Activated T-helper 2 cell treated with anti-CD3 and anti-CD28 coated beads, Interferon-gamma antibody, Interleukin-2, Interleukin-4, amounts not matched to agents 10 μg/mL and 5 μg/mL and 100 μg/mL, durations not matched to agents 14 hours and 24 hours and 36 hours (primary cell): Measurements from ENCODE around the gene KLHL6. TPM values are rescaled to one million over a fixed set of nuclear protein-coding genes. Genes with fewer than 3 reads are reported as not detected.

Experiments used
- DNase-seq: peaks from one replicate; pipeline ENCODE4 v3.0.0; 2021; ENCODE audit warnings: low spot score
- H3K27ac Mint-ChIP-seq: one replicate; pipeline ENCODE4 v1.8.0; 2021; ENCODE audit warnings: mixed read lengths
- H3K27me3 Mint-ChIP-seq: one replicate; pipeline ENCODE4 v1.8.0; 2021; ENCODE audit warnings: low read depth, mixed read lengths
- H3K36me3 Mint-ChIP-seq: one replicate; pipeline ENCODE4 v1.8.0; 2021; ENCODE audit warnings: low read depth, mixed read lengths
- H3K4me1 Mint-ChIP-seq: one replicate; pipeline ENCODE4 v1.8.0; 2021; ENCODE audit warnings: low read depth, mixed read lengths
- H3K4me3 Mint-ChIP-seq: one replicate; pipeline ENCODE4 v1.8.0; 2021; ENCODE audit warnings: low read depth, mild to moderate bottlenecking, moderate library complexity, mixed read lengths
- H3K9me3 Mint-ChIP-seq: one replicate; pipeline ENCODE4 v1.8.0; 2021; ENCODE audit warnings: mixed read lengths
- intact Hi-C: fragments of 100-400 bp; cut with micrococcal nuclease; formaldehyde crosslinking; loops from one replicate; pipeline ENCODE4 v1.15.1; 2023
- total RNA-seq: library from RNA; stranded (reverse); gene quantifications from 2 replicates; pipeline ENCODE4 v1.2.3, GENCODE V29; 2022

The KLHL6 gene
- total RNA-seq, 1 donor from 2014 or later, result 29.7 TPM

DNA sequence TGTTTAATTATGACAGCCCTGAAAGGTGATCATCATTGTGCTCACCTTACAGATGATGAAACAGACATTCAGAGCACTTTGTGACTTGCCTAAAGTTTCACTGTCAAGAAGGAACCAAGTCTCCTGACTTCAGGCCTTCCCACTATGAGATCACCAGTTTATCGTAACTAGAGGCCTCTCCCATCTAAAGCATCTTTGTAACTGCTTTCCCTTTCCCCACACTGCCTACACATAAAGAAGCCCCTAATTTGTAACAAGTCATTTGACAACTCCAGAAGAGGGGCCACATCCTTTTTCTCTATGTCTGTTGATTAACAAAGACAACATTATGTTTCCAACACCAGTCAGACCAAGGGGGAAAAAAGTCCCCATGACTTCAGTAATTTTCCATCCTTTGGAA, 1.1 kb downstream of the KLHL6 start:
- Mint-ChIP-seq H3K27me3 (no peaks in the 10 kb centered on the region), H3K4me3 (peak overlapping the region; percentile 100), H3K27ac (peak overlapping the region; percentile 93), H3K36me3 (peaks cover 34% of the 10 kb centered on the region), H3K9me3 (no peaks in the 10 kb centered on the region), H3K4me1 (peaks cover 58% of the 10 kb centered on the region)
- DNase-seq, result no peak
- intact Hi-C loops, result loop anchor here (1.0 to 5.0 kb wide), 6 partner anchors 27 to 268 kb away; no protein-coding TSS in a partner anchor

DNA sequence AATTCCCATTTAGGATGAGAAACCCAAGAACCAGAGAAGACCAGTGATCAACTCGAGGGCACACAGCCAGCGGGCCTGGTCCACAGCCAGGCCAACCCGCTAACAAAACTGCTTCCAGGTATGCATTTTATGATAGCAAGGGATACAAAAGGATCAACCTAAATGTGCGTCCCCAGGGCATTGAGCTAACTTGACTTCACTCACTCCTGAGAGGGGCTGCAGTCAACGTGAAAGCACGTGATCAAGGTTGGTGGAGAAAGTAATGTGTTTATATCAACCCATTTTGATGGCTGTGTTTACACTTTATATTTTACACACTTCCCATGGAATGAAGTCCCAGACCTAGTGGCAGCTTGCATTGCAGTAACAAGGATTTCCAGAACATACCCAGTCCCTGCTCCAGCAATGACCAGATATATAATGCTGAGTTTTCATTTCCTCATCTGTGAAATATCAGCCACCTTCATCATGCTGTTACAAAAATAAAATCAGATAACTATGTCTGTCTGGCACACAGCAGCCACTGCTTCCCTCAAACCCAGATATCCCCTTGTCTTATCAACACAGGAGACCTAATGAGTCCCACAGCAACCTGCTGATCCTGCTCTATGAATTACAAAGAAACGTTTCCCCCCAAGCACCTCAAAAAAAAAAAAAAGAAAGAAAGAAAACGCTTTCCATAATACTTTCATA, 2.0 kb downstream of the KLHL6 start:
- no peak for DNase-seq
- intact Hi-C loops, result loop anchor here (1.0 to 5.0 kb wide), 6 partner anchors 26 to 267 kb away; no protein-coding TSS in a partner anchor
- Mint-ChIP-seq H3K4me3 (peak overlapping the region; percentile 100), H3K4me1 (peaks cover 62% of the 10 kb centered on the region), H3K36me3 (peaks cover 38% of the 10 kb centered on the region), H3K27me3 (no peaks in the 10 kb centered on the region), H3K9me3 (no peaks in the 10 kb centered on the region), H3K27ac (peak overlapping the region; percentile 93)

DNA sequence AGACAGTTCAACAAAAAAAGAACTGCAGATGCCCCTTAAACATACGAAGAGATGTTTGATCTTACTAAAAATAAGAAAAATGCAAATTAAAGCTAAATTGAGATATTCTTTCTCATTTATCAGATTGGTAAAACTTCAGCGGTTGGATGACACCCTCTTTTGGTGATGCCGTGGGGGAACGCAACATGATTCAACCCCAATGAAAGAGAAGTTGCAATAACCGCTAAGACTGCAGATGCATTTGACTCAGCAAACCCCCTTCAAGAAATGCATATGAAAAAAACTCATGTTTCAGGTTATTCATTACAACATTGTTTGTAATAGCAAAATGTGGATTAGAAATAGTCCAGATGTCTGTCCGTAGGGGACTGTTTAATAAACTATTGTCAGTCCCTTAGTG, 3.6 kb downstream of the KLHL6 start:
- Mint-ChIP-seq H3K4me3 (peak overlapping the region; percentile 44), H3K9me3 (no peaks in the 10 kb centered on the region), H3K27ac (no peak overlapping the region), H3K4me1 (peaks cover 64% of the 10 kb centered on the region), H3K36me3 (peaks cover 47% of the 10 kb centered on the region), H3K27me3 (no peaks in the 10 kb centered on the region)
- DNase-seq, result no peak
- intact Hi-C loops, result loop anchor here (5.0 kb wide), 1 partner anchor 215 kb away; no protein-coding TSS in a partner anchor

DNA sequence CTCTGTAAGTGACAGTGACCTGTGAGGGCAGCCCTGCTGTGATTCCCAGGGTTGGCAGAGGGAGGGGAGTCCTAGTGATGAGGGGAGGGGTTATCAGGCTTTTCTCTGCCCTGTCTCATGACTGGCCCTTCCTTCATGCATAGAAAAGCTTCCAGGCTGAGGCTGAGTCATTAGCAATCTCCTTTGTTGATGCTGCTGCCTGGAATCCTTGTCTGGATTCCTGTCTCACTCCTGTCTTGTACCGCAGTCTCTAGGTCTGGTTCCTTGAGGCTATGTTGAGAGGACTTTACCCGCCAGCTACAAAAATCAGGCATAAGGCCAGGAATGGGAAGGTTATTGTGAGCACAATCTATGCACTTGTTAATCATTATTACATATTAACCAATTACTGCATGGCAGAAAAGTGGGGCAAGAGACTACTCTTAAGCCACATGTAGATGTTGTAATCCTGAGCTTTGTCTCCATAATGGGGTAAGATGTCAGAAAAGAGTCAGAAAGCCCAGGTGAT, 7.2 kb downstream of the KLHL6 start:
- Mint-ChIP-seq H3K4me3 (no peak overlapping the region), H3K4me1 (peaks cover 50% of the 10 kb centered on the region), H3K27me3 (no peaks in the 10 kb centered on the region), H3K36me3 (peaks cover 44% of the 10 kb centered on the region), H3K27ac (no peak overlapping the region), H3K9me3 (no peaks in the 10 kb centered on the region)
- DNase-seq, result no peak
- intact Hi-C loops, result no loop called here

DNA sequence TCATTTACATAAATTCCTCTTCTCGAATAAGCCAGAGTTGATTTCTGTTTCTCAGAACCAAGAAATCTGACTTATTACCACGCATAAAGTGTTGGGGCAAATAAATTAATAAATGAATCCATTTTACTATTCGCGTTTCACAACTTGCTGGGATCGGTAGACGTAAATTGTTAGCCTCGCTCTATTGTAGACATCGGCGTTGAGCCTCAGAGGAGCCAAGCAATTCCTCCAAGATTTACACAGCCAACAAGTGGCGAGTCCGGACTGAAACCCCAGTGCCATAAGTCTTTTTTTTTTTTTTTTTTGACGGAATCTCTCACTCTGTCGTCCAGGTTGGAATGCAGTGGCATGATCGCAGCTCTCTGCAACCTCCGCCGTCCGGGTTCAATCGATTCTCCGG, 8.9 kb downstream of the KLHL6 start:
- H3K9me3 Mint-ChIP-seq, result no peaks in the 10 kb centered on the region
- peaks cover 46% of the 10 kb centered on the region for H3K36me3 Mint-ChIP-seq
- no peaks in the 10 kb centered on the region for H3K27me3 Mint-ChIP-seq
- no peak overlapping the region for H3K4me3 Mint-ChIP-seq
- DNase-seq, result no peak
- H3K27ac Mint-ChIP-seq, result no peak overlapping the region
- intact Hi-C loops, result no loop called here
- H3K4me1 Mint-ChIP-seq, result peaks cover 53% of the 10 kb centered on the region

DNA sequence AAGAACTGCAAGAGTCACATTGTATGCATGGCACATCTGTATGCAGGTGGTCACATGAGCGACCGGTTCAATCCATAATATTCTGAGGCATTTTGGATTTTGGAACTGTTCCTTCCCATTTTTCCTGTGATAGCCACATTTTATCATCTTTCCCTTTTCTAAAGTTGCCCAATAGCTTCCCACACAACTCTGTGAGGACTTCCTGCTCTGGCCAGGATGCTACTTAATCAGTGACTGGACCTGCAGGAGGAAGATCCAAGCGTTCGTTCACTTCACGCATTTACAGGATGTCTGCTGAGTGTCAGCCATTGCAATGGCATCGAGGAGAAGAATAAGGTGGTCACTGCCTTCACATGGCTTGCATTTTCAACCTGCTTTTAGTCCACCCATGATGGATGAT, 9.8 kb downstream of the KLHL6 start:
- DNase-seq, result no peak
- Mint-ChIP-seq H3K9me3 (no peaks in the 10 kb centered on the region), H3K4me1 (peaks cover 53% of the 10 kb centered on the region), H3K4me3 (no peak overlapping the region), H3K27ac (peak overlapping the region; percentile 35), H3K27me3 (no peaks in the 10 kb centered on the region), H3K36me3 (peaks cover 42% of the 10 kb centered on the region)
- intact Hi-C loops, result no loop called here

DNA sequence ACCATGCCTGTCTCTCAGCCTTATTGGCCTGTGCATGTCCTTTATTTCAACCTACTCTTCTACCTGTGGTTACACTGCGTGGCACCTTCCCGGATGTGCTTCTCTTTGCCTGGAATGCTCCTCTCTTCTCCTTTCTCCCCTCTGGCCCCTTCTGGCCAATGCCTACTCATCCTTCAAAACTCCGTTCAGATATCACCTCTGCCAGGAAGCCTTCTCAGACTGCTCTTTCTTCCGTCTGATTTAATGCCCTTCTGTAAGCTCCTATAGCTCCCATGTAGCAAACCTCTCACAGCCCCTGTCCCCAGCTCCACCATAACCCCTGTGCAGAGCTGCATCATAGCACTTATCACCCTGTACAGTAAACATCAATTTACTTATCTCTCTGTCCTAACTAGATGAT, 13.2 kb downstream of the KLHL6 start:
- Mint-ChIP-seq H3K36me3 (peaks cover 28% of the 10 kb centered on the region), H3K4me3 (peak overlapping the region; percentile 55), H3K4me1 (peaks cover 54% of the 10 kb centered on the region), H3K27ac (peak overlapping the region; percentile 37), H3K9me3 (no peaks in the 10 kb centered on the region), H3K27me3 (no peaks in the 10 kb centered on the region)
- intact Hi-C loops, result no loop called here
- no peak for DNase-seq

DNA sequence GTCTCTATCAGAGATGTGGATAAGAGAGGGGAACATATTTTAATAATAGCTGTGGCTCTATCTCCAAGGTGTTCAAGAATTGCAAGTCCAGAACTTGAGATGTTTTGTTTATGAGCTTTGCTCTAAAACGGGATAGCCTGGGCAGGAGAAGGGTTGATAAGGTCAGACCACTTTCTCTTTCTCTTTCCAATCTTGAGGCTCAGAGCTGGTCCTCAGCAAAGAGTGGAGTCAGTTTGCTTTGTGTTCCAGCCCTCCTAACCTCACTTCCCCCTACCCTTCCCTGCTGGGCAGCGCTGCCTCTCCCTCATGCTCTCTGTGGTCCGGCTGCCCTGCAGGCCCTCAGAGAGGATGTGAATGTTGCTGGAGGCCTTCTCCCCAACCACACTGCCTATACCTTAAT, 13.8 kb downstream of the KLHL6 start:
- Mint-ChIP-seq H3K9me3 (no peaks in the 10 kb centered on the region), H3K27ac (peak overlapping the region; percentile 37), H3K4me3 (no peak overlapping the region), H3K36me3 (peaks cover 25% of the 10 kb centered on the region), H3K27me3 (no peaks in the 10 kb centered on the region), H3K4me1 (peaks cover 56% of the 10 kb centered on the region)
- intact Hi-C loops, result no loop called here
- no peak for DNase-seq

DNA sequence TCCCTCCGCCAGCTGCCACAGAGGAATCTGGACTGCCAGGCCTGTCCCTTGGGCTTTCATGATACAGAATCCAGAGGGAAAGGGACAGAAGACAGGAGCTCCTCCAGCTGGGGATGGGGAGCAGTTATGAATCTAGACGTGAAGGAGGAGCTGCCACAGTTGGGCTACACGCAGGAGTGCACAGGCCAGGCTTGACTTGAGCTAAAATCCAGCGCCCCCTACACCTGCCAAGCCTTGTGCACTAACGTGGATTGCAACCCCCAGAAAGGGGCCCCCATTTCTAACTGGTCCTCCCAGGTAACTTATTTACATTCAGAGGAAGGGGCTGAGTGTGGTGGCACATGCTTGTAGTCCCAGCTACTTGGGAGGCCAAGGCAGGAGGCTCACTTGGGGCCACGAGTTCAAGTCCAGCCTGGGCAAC, 14.3 kb downstream of the KLHL6 start:
- Mint-ChIP-seq H3K27me3 (no peaks in the 10 kb centered on the region), H3K4me1 (peaks cover 57% of the 10 kb centered on the region), H3K9me3 (no peaks in the 10 kb centered on the region), H3K4me3 (no peak overlapping the region), H3K36me3 (peaks cover 22% of the 10 kb centered on the region), H3K27ac (peak overlapping the region; percentile 37)
- no peak for DNase-seq
- intact Hi-C loops, result no loop called here

DNA sequence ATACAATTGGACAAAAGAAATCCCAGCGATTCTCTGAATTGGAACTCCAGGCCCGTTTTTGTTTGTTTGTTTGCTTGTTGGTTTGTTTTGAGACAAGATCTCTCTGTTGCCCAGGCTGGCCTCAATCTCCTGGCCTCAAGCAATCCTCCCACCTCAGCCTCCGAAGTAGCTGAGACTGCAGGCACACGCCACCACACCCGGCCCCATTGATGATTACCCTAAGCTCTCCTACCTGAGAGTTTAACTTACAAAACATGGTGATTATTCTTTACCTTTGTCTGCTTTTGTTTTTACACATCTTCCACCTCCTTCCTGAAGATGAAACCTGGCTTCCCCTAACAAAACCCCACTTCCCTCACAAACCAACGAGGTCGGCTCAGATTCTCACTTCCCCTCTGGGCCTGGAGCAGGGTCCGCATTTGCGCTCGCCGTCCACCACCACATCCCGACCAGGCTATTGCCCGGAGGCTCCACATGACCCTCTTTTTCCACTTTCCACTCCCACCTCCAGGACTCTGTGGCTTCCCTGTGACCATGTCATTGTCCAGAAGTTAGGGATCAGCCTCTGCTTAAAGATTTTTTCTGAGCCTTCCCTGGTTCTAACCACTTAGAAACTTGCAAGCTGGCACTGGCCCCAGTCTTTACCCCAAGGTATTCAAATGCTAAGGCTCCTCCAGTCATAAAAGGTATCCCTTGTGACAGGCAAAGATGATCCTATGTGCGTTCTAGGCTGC, 14.8 kb downstream of the KLHL6 start:
- Mint-ChIP-seq H3K36me3 (peaks cover 22% of the 10 kb centered on the region), H3K4me1 (peaks cover 52% of the 10 kb centered on the region), H3K4me3 (no peak overlapping the region), H3K27ac (peak overlapping the region; percentile 24), H3K9me3 (no peaks in the 10 kb centered on the region), H3K27me3 (no peaks in the 10 kb centered on the region)
- DNase-seq, result no peak
- intact Hi-C loops, result no loop called here

DNA sequence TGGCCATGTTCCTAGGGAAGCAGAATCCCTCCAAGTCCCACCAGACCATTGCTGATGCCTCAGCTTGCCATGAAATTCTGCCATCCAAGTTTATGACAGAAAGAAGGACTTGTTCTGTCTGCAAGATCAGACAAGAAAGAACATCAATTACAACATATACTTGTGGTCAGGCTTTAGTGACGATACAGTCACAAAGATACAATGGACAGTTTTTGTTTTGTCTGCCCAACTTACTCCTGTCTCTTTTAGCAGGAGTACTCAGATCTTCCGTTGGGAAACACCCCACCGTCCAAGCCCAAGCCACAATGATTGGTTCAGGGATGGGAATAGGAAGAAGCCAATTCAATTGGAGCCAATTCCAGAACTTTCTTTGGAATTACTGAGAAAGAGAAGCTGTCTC, 15.7 kb downstream of the KLHL6 start:
- peaks cover 50% of the 10 kb centered on the region for H3K4me1 Mint-ChIP-seq
- DNase-seq, result no peak
- peaks cover 22% of the 10 kb centered on the region for H3K36me3 Mint-ChIP-seq
- no peaks in the 10 kb centered on the region for H3K9me3 Mint-ChIP-seq
- intact Hi-C loops, result no loop called here
- no peak overlapping the region for H3K4me3 Mint-ChIP-seq
- no peaks in the 10 kb centered on the region for H3K27me3 Mint-ChIP-seq
- H3K27ac Mint-ChIP-seq, result no peak overlapping the region

DNA sequence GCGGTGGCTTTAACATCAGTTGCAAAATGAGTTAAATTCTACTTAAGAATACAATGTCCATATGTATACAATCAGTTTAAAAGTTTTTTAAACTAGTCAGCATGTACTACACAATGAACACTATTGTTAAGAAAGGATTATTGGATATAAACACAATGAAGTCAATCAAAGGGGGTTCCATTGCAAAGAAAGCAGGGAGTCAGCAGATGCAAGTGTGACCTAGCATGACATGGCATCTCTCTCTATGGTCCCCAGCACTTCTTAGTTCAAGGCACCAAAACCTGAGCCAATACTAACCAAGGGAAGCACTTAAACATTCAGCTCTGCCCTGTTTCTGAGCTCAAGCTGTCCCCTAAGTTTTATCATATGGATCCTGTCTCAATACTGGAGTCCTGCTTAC, 17.0 kb downstream of the KLHL6 start:
- H3K36me3 Mint-ChIP-seq, result peaks cover 17% of the 10 kb centered on the region
- H3K4me1 Mint-ChIP-seq, result peaks cover 51% of the 10 kb centered on the region
- H3K27ac Mint-ChIP-seq, result no peak overlapping the region
- no peaks in the 10 kb centered on the region for H3K27me3 Mint-ChIP-seq
- no peaks in the 10 kb centered on the region for H3K9me3 Mint-ChIP-seq
- DNase-seq, result no peak
- intact Hi-C loops, result no loop called here
- no peak overlapping the region for H3K4me3 Mint-ChIP-seq

DNA sequence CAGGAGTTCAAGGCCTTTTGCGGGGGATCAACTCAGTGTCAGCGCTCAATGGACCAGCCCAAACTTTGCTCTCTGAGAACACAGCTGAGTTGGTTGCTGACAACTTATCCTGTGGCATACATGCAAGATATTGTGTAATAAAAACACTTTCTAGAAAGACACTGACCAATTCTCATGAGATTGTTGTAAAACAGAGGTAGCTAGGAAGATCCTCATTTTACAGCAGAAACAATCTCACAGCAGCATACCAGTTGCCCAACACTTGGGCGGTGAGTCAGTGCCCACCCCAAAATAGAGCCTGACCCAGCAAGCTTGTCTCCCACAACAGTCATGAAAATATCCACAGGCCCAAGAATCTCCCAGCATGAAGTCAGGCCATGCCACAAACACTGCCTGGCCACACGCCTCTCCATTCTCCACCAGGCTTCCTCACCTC, 18.2 kb downstream of the KLHL6 start:
- no peaks in the 10 kb centered on the region for H3K27me3 Mint-ChIP-seq
- H3K36me3 Mint-ChIP-seq, result peaks cover 15% of the 10 kb centered on the region
- H3K27ac Mint-ChIP-seq, result no peak overlapping the region
- intact Hi-C loops, result no loop called here
- H3K9me3 Mint-ChIP-seq, result no peaks in the 10 kb centered on the region
- DNase-seq, result no peak
- H3K4me1 Mint-ChIP-seq, result peaks cover 52% of the 10 kb centered on the region
- no peak overlapping the region for H3K4me3 Mint-ChIP-seq
